Measurements from ENCODE around the gene ZBTB7A. TPM values are rescaled to one million over a fixed set of nuclear protein-coding genes. Genes with fewer than 3 reads are reported as not detected.

The ZBTB7A gene
- total and polyA plus RNA-seq, 5 donors, result 17.5 to 32.6 (median 30.9) TPM

- peaks cover 9% of the 10 kb centered on the region for H3K4me1 ChIP-seq (ENCODE audit: control insufficient read depth, insufficient read depth, low read length)
- H3K27ac ChIP-seq (ENCODE audit: low read length), result peak overlapping the region; percentile 33
- intact Hi-C loops (cut with DNase I), result no loop called here
- peak; percentile 79 to 87 for ATAC-seq
- H3K27me3 ChIP-seq (ENCODE audit: control insufficient read depth, insufficient read depth), result no peaks in the 10 kb centered on the region
- peak overlapping the region; percentile 99 for H3K4me3 ChIP-seq (ENCODE audit: low read length)
- DNase-seq, result peak; percentile 97 to 99 (median 98)
- no peaks in the 10 kb centered on the region for H3K9me3 ChIP-seq (ENCODE audit: control insufficient read depth, low read length)
- WGBS, result 1% methylated on average over 92 of the region's 98 CpGs
Measured at GRCh38 chr19:4065430-4066175, 1.1 kb downstream of the ZBTB7A start.

- WGBS, result under 1% methylated on average over 57 of the region's 57 CpGs
- H3K27me3 ChIP-seq (ENCODE audit: control insufficient read depth, insufficient read depth), result no peaks in the 10 kb centered on the region
- H3K4me3 ChIP-seq (ENCODE audit: low read length), result peak overlapping the region; percentile 86
- H3K27ac ChIP-seq (ENCODE audit: low read length), result peak overlapping the region; percentile 86
- H3K9me3 ChIP-seq (ENCODE audit: control insufficient read depth, low read length), result no peaks in the 10 kb centered on the region
- intact Hi-C loops (cut with DNase I), result no loop called here
- DNase-seq, result peak; percentile 73 to 87 (median 82)
- peaks cover 15% of the 10 kb centered on the region for H3K4me1 ChIP-seq (ENCODE audit: control insufficient read depth, insufficient read depth, low read length)
- ATAC-seq, result peak; percentile 0 to 3
Measured at GRCh38 chr19:4064496-4065260, 2.0 kb downstream of the ZBTB7A start.

GRCh38 chr19:4064149-4064495, 2.6 kb downstream of the ZBTB7A start:
- peaks cover 20% of the 10 kb centered on the region for H3K4me1 ChIP-seq (ENCODE audit: control insufficient read depth, insufficient read depth, low read length)
- intact Hi-C loops (cut with DNase I), result no loop called here
- peak overlapping the region; percentile 86 for H3K27ac ChIP-seq (ENCODE audit: low read length)
- no peaks in the 10 kb centered on the region for H3K9me3 ChIP-seq (ENCODE audit: control insufficient read depth, low read length)
- 5% methylated on average over 24 of the region's 24 CpGs for WGBS
- no peaks in the 10 kb centered on the region for H3K27me3 ChIP-seq (ENCODE audit: control insufficient read depth, insufficient read depth)
- DNase-seq, result peak in 1 of 3 donors; percentile 74
- H3K4me3 ChIP-seq (ENCODE audit: low read length), result peak overlapping the region; percentile 86
- no peak for ATAC-seq

GRCh38 chr19:4063369-4064148, 3.1 kb downstream of the ZBTB7A start:
- H3K27ac ChIP-seq (ENCODE audit: low read length), result peak overlapping the region; percentile 86
- no peaks in the 10 kb centered on the region for H3K27me3 ChIP-seq (ENCODE audit: control insufficient read depth, insufficient read depth)
- peaks cover 23% of the 10 kb centered on the region for H3K4me1 ChIP-seq (ENCODE audit: control insufficient read depth, insufficient read depth, low read length)
- WGBS, result 43% methylated on average over 31 of the region's 31 CpGs
- ATAC-seq (no peak), DNase-seq (no peak)
- intact Hi-C loops (cut with DNase I), result no loop called here
- H3K4me3 ChIP-seq (ENCODE audit: low read length), result peak overlapping the region; percentile 86
- no peaks in the 10 kb centered on the region for H3K9me3 ChIP-seq (ENCODE audit: control insufficient read depth, low read length)

- peaks cover 23% of the 10 kb centered on the region for H3K4me1 ChIP-seq (ENCODE audit: control insufficient read depth, insufficient read depth, low read length)
- H3K4me3 ChIP-seq (ENCODE audit: low read length), result no peak overlapping the region
- no peak for ATAC-seq
- peak overlapping the region; percentile 22 for H3K27ac ChIP-seq (ENCODE audit: low read length)
- WGBS, result 59% methylated on average over 30 of the region's 30 CpGs
- peak in 1 of 3 donors; percentile 62 for DNase-seq
- H3K9me3 ChIP-seq (ENCODE audit: control insufficient read depth, low read length), result no peaks in the 10 kb centered on the region
- intact Hi-C loops (cut with DNase I), result no loop called here
- no peaks in the 10 kb centered on the region for H3K27me3 ChIP-seq (ENCODE audit: control insufficient read depth, insufficient read depth)
Measured at GRCh38 chr19:4062419-4063368, 4.0 kb downstream of the ZBTB7A start.

- intact Hi-C loops (cut with DNase I), result no loop called here
- H3K4me3 ChIP-seq (ENCODE audit: low read length), result peak overlapping the region; percentile 30
- H3K27ac ChIP-seq (ENCODE audit: low read length), result peak overlapping the region; percentile 51
- ATAC-seq (peak in 1 of 2 donors; percentile 0), DNase-seq (peak in 2 of 3 donors; percentile 68 to 70)
- no peaks in the 10 kb centered on the region for H3K27me3 ChIP-seq (ENCODE audit: control insufficient read depth, insufficient read depth)
- peaks cover 23% of the 10 kb centered on the region for H3K4me1 ChIP-seq (ENCODE audit: control insufficient read depth, insufficient read depth, low read length)
- no peaks in the 10 kb centered on the region for H3K9me3 ChIP-seq (ENCODE audit: control insufficient read depth, low read length)
- WGBS, result 52% methylated on average over 29 of the region's 29 CpGs
Measured at GRCh38 chr19:4061683-4062418, 4.8 kb downstream of the ZBTB7A start.

- Histone ChIP-seq H3K9me3 (ENCODE audit: control insufficient read depth, low read length) (no peaks in the 10 kb centered on the region), H3K4me3 (ENCODE audit: low read length) (peak overlapping the region; percentile 30), H3K27me3 (ENCODE audit: control insufficient read depth, insufficient read depth) (no peaks in the 10 kb centered on the region), H3K4me1 (ENCODE audit: control insufficient read depth, insufficient read depth, low read length) (peaks cover 23% of the 10 kb centered on the region), H3K27ac (ENCODE audit: low read length) (peak overlapping the region; percentile 94)
- 20% methylated on average over 23 of the region's 23 CpGs for WGBS
- intact Hi-C loops (cut with DNase I), result no loop called here
- ATAC-seq (peak; percentile 10 to 12), DNase-seq (peak; percentile 85 to 93 (median 93))
Measured at GRCh38 chr19:4061178-4061682, 5.5 kb downstream of the ZBTB7A start.

GRCh38 chr19:4060621-4061177, 6.0 kb downstream of the ZBTB7A start:
- intact Hi-C loops (cut with DNase I), result no loop called here
- no peak for ATAC-seq
- H3K9me3 ChIP-seq (ENCODE audit: control insufficient read depth, low read length), result no peaks in the 10 kb centered on the region
- WGBS, result 74% methylated on average over 16 of the region's 16 CpGs
- peaks cover 23% of the 10 kb centered on the region for H3K4me1 ChIP-seq (ENCODE audit: control insufficient read depth, insufficient read depth, low read length)
- DNase-seq, result peak in 2 of 3 donors; percentile 67 to 69
- peak overlapping the region; percentile 94 for H3K27ac ChIP-seq (ENCODE audit: low read length)
- no peaks in the 10 kb centered on the region for H3K27me3 ChIP-seq (ENCODE audit: control insufficient read depth, insufficient read depth)
- peak overlapping the region; percentile 30 for H3K4me3 ChIP-seq (ENCODE audit: low read length)

GRCh38 chr19:4059891-4060620, 6.6 kb downstream of the ZBTB7A start:
- DNase-seq (peak; percentile 84 to 90 (median 90)), ATAC-seq (peak; percentile 12 to 15)
- Histone ChIP-seq H3K9me3 (ENCODE audit: control insufficient read depth, low read length) (no peaks in the 10 kb centered on the region), H3K4me1 (ENCODE audit: control insufficient read depth, insufficient read depth, low read length) (peaks cover 23% of the 10 kb centered on the region), H3K27ac (ENCODE audit: low read length) (peak overlapping the region; percentile 94), H3K27me3 (ENCODE audit: control insufficient read depth, insufficient read depth) (no peaks in the 10 kb centered on the region), H3K4me3 (ENCODE audit: low read length) (no peak overlapping the region)
- intact Hi-C loops (cut with DNase I), result no loop called here
- 51% methylated on average over 42 of the region's 42 CpGs for WGBS
